Kidney capillary endothelial cell (primary cell): ENCODE measurements around the gene CAPZA1.
A peak's percentile ranks its signal among the peaks of the same experiment; 100 is the strongest.

Source experiments
- DNase-seq: peaks from one replicate; pipeline ENCODE4 v3.0.0-alpha.2; 2018; ENCODE audit warnings: low spot score

CAPZA1 gene

DNA sequence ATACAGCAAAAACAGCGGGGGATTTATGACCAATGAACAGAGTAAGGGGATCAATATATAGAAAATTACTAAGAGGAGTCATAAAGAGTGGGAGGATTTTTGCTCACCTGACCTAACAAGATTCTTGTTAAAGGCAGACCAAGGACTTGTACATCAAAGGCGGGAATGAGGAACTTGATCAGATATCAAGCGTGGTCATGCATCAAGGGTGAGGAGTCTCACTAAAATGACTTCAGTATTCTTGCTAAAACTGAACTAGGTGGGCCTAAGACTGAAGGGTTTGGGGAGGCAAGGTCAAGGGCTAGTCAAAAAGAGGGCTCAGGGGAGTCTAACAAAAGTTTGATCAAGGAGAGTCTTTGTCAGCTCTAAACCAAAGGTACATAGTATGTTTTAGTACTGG is 56.9 kb downstream of the CAPZA1 start:
- DNase-seq: no peak

DNA sequence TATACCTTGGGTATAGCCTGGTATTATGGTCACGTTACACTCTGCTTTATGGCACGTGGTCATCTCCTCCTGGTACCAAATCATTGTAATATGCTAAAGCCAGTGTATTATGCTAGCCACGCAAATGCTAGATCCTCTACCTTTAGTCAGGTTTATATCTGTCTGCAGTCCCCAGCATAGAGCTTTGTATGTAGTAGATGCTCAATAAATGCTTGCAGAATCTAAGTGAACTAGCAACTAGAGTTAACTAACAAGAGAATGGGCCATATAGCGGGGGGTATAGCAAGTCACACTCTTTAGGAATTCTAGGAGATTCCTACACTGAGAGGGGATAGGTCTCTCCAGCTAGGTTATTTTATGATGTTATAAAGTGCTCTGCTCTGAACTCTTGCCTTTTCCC is 57.9 kb downstream of the CAPZA1 start:
- DNase-seq: no peak

GRCh38 chr1:112678605-112679004 is 59.0 kb downstream of the CAPZA1 start:
- no peak for DNase-seq

DNA sequence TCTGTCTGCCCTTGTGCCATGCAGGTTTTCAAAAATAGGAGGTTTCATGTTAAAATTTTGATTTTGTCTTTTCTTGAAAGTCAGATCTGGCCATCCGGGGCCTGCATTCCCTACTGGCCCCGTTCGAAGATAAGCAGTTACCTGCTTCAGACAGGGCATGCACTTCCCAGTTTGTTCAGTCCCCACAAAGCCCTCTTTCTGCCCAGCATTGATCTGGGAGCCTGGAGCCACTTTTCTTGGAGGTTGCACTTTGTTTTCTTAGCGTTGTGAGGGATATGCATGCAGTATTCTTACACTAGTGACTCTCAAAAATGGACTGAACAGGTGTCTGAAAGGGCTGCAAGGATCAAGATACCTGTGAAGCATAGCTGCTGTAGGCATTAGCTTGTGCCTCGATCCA is 66.3 kb downstream of the CAPZA1 start:
- no peak for DNase-seq

GRCh38 chr1:112686417-112686816 is 66.8 kb downstream of the CAPZA1 start:
- DNase-seq: no peak

DNA sequence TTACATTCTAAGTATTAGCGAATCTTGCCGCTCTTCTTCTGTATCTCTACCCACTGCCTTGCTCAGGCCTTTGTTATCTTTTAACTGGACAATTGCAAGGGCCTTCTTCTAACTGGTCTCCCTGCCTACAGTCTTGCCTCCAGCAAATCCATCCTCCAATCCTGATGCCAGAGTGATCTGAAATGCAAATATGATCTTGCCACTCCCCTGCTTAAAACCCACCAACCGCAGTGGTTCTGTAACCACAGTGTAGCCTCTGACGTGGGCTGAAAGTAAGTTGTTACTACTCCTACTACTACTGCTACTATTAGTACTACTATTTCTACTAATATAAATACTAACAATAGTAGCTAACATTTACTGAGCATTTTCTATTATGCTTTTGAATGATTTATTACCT is 67.2 kb downstream of the CAPZA1 start:
- no peak for DNase-seq

- no peak for DNase-seq
These were observed 67.7 kb downstream of the CAPZA1 start for GRCh38 chr1:112687361-112687760.

DNA sequence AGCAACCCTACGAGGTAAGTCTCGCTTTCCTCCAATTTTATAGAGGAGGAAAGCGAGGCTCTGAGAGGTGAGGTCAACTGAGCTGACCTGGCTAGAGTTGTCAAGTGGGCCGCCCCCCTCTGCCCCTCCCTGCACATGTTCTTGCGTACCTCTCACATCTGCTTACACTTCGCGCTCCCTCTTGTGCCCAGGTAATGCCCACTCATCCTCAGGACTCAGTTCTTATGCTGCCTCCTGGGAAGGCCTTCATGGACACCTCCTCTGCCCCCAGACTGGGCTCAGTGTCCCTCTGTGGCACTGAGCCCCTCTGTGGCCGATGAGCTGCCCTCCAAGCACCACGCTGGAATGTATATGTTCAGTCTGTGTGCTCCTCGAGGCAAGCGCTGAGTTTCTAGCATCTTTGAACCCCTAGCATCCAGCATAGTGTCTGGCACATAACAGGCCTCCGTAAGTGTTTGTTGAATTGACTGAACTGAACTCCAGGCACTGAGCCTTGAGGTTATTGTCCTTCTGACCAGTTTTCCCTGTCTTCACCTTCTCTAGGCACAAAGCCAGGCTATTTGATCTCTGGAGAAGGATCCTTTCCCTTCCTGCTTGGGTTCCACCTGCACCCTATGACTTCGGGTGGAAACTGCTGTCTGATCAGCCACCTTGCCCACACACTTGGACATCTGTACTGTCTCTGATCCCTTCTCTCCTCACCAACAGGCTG is 68.3 kb downstream of the CAPZA1 start:
- no peak for DNase-seq

DNA sequence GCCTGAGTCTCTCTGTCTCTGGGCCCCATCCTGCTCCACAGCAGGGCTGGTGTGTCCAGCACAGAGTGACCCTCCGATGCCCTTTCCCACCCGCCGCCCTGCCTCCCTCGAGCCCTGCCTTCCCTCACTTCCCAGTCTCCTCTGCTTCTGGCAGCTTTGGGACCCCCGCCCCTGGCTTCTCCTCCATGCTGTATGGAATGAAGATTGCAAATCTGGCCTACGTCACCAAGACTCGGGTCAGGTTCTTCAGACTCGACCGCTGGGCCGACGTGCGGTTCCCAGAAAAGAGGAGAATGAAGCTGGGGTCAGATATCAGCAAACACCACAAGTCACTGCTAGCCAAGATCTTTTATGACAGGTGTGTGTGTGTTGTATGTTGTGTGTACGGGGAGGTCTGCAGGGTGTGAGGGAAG is 69.2 kb downstream of the CAPZA1 start:
- no peak for DNase-seq

DNA sequence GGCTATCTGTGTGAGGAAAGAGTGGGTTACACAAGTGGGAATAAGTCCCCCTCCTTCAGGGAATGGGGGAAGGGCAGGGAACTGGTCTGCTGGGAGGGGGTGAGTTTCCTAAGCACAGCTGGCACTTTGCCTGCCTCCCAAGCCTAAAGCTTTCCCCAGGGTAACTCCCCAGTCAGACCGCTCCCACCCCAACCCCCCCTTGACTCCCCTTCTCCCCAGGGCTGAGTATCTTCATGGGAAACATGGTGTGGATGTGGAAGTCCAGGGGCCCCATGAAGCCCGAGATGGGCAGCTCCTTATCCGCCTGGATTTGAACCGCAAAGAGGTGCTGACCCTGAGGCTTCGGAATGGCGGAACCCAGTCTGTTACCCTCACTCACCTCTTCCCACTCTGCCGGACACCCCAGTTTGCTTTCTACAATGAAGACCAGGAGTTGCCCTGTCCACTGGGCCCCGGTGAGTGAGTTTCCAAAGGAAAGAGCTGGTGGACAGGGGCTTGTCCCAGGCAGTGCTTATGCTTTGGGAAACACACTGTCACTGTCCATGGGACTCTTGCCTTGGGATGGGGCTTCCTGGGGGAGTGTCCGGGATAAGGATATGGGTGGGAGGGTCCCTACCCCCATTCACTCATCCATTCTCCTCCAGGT is 69.7 kb downstream of the CAPZA1 start:
- DNase-seq: no peak

GRCh38 chr1:112689842-112690237 is 70.2 kb downstream of the CAPZA1 start:
- no peak for DNase-seq

- no peak for DNase-seq
These were observed 73.0 kb downstream of the CAPZA1 start for GRCh38 chr1:112692681-112693080.

DNA sequence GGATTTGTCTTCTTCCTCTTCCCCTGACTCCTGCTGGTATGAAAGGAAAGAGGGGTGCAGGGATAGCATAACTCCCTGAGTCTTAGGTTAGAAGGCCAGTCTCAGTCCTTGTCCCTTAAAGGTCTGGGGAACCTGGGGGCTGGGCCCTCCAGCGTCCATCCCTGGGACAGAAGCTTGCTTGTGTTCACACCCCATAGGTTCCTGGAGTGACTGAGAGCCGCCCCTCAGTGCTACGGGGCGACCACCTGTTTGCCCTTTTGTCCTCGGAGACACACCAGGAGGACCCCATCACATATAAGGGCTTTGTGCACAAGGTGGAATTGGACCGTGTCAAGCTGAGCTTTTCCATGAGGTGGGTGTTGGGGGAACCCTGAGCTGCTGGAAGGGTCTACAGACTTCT is 74.2 kb downstream of the CAPZA1 start:
- DNase-seq: no peak

GRCh38 chr1:112694363-112694929 is 74.8 kb downstream of the CAPZA1 start:
- no peak for DNase-seq

DNA sequence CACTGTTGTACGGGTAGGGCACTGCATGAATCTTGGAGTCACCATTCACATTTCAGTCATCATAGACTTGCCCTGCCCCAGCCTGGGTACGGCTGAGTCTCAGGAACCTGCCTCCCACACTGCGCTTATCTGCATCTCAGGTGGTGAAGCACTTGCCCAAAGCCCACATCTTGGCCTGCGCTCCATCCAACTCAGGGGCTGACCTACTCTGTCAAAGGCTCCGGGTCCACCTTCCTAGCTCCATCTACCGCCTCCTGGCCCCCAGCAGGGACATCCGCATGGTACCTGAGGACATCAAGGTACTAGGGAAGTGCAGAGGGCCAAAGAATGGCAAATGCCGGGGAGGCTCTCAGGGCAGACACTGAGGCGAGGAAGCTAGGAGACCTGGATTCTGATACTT is 75.6 kb downstream of the CAPZA1 start:
- no peak for DNase-seq

DNA sequence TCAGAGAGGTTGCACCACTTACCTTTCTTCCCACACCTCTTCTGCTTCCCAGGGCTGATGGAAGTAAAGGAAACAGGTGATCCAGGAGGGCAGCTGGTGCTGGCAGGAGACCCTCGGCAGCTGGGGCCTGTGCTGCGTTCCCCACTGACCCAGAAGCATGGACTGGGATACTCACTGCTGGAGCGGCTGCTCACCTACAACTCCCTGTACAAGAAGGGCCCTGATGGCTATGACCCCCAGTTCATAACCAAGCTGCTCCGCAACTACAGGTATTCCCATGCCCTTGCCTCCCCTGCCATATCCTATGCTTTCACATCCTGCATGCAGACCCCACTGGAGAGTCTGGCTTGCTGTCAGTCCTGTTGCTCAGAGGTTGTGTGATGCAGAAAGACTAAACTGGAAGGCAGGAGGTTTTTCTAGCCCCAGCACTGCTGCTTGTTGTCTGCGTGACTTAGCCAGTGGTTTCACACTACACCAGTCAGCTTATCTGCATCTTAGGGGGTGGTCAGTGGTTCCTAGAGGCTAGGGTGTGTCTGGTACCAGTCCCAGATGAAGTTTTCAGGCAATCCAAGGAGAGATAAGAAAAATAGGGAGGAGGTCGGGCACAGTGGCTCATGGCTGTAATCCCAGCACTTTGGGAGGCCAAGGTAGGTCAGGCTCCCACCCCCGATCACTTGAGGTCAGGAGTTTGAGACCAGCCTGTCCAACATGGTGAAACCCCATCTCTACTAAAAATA is 77.1 kb downstream of the CAPZA1 start:
- DNase-seq: no peak

DNA sequence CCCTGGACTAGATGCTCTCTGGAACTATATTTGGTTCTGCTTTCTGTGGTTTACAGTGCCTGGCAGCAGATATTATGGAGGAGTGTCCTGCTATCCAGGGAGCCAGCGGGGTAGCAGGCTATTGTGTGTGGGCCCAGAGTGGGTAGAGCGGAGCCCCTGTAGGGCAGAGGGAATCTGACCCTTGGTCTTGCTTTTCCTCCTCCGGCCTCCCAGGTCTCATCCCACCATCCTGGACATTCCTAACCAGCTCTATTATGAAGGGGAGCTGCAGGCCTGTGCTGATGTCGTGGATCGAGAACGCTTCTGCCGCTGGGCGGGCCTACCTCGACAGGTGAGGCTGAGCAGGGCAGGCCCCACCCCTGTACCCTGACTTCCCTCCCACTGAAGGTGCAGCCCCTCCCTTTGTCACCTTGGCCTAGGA is 78.2 kb downstream of the CAPZA1 start:
- DNase-seq: no peak

- DNase-seq: no peak
These were observed 79.0 kb downstream of the CAPZA1 start for GRCh38 chr1:112698366-112699310.

- DNase-seq: no peak
These were observed 80.0 kb downstream of the CAPZA1 start for GRCh38 chr1:112699425-112700144.

- DNase-seq: peak; percentile 98
These were observed 80.9 kb downstream of the CAPZA1 start for GRCh38 chr1:112700290-112701226.
